H9 (cell line): Measurements from ENCODE around the gene CCR9. TPM values are rescaled to one million over a fixed set of nuclear protein-coding genes. Genes with fewer than 3 reads are reported as not detected.
A peak's percentile ranks its signal among the peaks of the same experiment; 100 is the strongest.

Source experiments
- DNase-seq: peaks from one replicate; pipeline ENCODE4 v3.0.0-alpha.2; 2017
- H2AFZ ChIP-seq: one replicate; pipeline ENCODE4 v1.6.1; 2013; ENCODE audit warnings: mild to moderate bottlenecking, low read length, control low read depth, moderate library complexity
- H2AK5ac ChIP-seq: 2 replicates; pipeline ENCODE4 v1.6.1; 2013; ENCODE audit warnings: low read length, control low read depth, mixed read lengths; ENCODE audit not compliant: insufficient read length
- H2BK120ac ChIP-seq: one replicate; pipeline ENCODE4 v1.6.1; 2013; ENCODE audit warnings: low read depth, mild to moderate bottlenecking, low read length, control low read depth, inconsistent platforms; ENCODE audit not compliant: poor library complexity, severe bottlenecking
- H2BK12ac ChIP-seq: 2 replicates; pipeline ENCODE4 v1.6.1; 2013; ENCODE audit warnings: low read length, control low read depth, mixed read lengths, low read depth; ENCODE audit not compliant: insufficient read length
- H2BK15ac ChIP-seq: 2 replicates; pipeline ENCODE4 v1.6.1; 2013; ENCODE audit warnings: low read depth, low read length, control low read depth
- H2BK20ac ChIP-seq: one replicate; pipeline ENCODE4 v1.6.1; 2013; ENCODE audit warnings: low read depth, mild to moderate bottlenecking, low read length, control low read depth, inconsistent platforms; ENCODE audit not compliant: poor library complexity, severe bottlenecking
- H2BK5ac ChIP-seq: 2 replicates; pipeline ENCODE4 v1.6.1; 2013; ENCODE audit warnings: low read length, control low read depth, mixed read lengths; ENCODE audit not compliant: insufficient read length
- H3K14ac ChIP-seq: 2 replicates; pipeline ENCODE4 v1.6.1; 2013; ENCODE audit warnings: low read length, control low read depth; ENCODE audit not compliant: insufficient read depth
- H3K18ac ChIP-seq: 2 replicates; pipeline ENCODE4 v1.6.1; 2013; ENCODE audit warnings: low read depth, mild to moderate bottlenecking, mixed read lengths, low read length, control low read depth; ENCODE audit not compliant: insufficient read length
- H3K23ac ChIP-seq: 2 replicates; pipeline ENCODE4 v1.6.1; 2013; ENCODE audit warnings: low read length, control low read depth, mixed read lengths, low read depth; ENCODE audit not compliant: insufficient read length
- H3K23me2 ChIP-seq: 2 replicates; pipeline ENCODE4 v1.6.1; 2013; ENCODE audit warnings: low read depth, mild to moderate bottlenecking, mixed read lengths, low read length, control low read depth; ENCODE audit not compliant: insufficient read length, poor library complexity, severe bottlenecking
- H3K27ac ChIP-seq: 2 replicates; pipeline ENCODE4 v1.5.1; 2013; ENCODE audit warnings: low read length, control low read depth, mixed read lengths, low read depth; ENCODE audit not compliant: insufficient read length
- H3K27me3 ChIP-seq: 2 replicates; pipeline ENCODE4 v1.6.1; 2013; ENCODE audit warnings: low read length, control low read depth, inconsistent platforms; ENCODE audit not compliant: insufficient read depth
- H3K4ac ChIP-seq: 2 replicates; pipeline ENCODE4 v1.6.1; 2013; ENCODE audit warnings: low read depth, mild to moderate bottlenecking, control low read depth, inconsistent platforms, low read length, moderate library complexity
- H3K4me1 ChIP-seq: 2 replicates; pipeline ENCODE4 v1.6.1; 2013; ENCODE audit warnings: low read length, control low read depth, inconsistent platforms; ENCODE audit not compliant: insufficient read depth
- H3K4me2 ChIP-seq: 2 replicates; pipeline ENCODE4 v1.6.1; 2013; ENCODE audit warnings: low read length, control low read depth, mixed read lengths; ENCODE audit not compliant: insufficient read length, insufficient read depth
- H3K56ac ChIP-seq: 2 replicates; pipeline ENCODE4 v1.6.1; 2013; ENCODE audit warnings: low read depth, mild to moderate bottlenecking, mixed read lengths, low read length, control low read depth; ENCODE audit not compliant: insufficient read length
- H3K79me1 ChIP-seq: 2 replicates; pipeline ENCODE4 v1.6.1; 2013; ENCODE audit warnings: low read depth, mild to moderate bottlenecking, moderate library complexity, low read length, control low read depth, inconsistent platforms; ENCODE audit not compliant: insufficient read depth, poor library complexity, severe bottlenecking
- H3K79me2 ChIP-seq: 2 replicates; pipeline ENCODE4 v1.6.1; 2013; ENCODE audit warnings: low read length, control low read depth, inconsistent platforms; ENCODE audit not compliant: insufficient read depth
- H3K9ac ChIP-seq: 2 replicates; pipeline ENCODE4 v1.6.1; 2013; ENCODE audit warnings: low read length, control low read depth, mixed read lengths; ENCODE audit not compliant: insufficient read length; ENCODE audit errors: extremely low read depth
- H3K9me3 ChIP-seq: one replicate; pipeline ENCODE4 v1.6.1; 2013; ENCODE audit warnings: low read depth, low read length, inconsistent platforms; ENCODE audit not compliant: control insufficient read depth
- H3T11ph ChIP-seq: one replicate; pipeline ENCODE4 v1.6.1; 2013; ENCODE audit warnings: mild to moderate bottlenecking, low read length, control low read depth, inconsistent platforms
- H4K20me1 ChIP-seq: one replicate; pipeline ENCODE4 v1.6.1; 2013; ENCODE audit not compliant: control insufficient read depth, insufficient read length, insufficient read depth
- H4K5ac ChIP-seq: 2 replicates; pipeline ENCODE4 v1.6.1; 2013; ENCODE audit warnings: low read depth, mild to moderate bottlenecking, mixed read lengths, low read length, control low read depth; ENCODE audit not compliant: insufficient read length
- H4K8ac ChIP-seq: replicated peaks from 2 replicates; pipeline ENCODE4 v1.6.1; 2013; ENCODE audit warnings: low read length, control low read depth, mixed read lengths, low read depth; ENCODE audit not compliant: insufficient read length
- H4K91ac ChIP-seq: 2 replicates; pipeline ENCODE4 v1.6.1; 2013; ENCODE audit warnings: low read depth, mild to moderate bottlenecking, moderate library complexity, mixed read lengths, low read length, control low read depth; ENCODE audit not compliant: insufficient read length
- H3K27ac Mint-ChIP-seq, 3 experiments: 2 replicates in 2 of 3; 3 replicates in 1 of 3; pipeline ENCODE4 v1.8.0; 2020 to 2021; ENCODE audit warnings: mixed read lengths in 3 of 3, mild to moderate bottlenecking in 1 of 3, moderate library complexity in 1 of 3
- H3K27me3 Mint-ChIP-seq: 2 replicates; pipeline ENCODE4 v1.8.0; 2021; ENCODE audit warnings: low read depth, mild to moderate bottlenecking, moderate library complexity, mixed read lengths
- H3K36me3 Mint-ChIP-seq, 3 experiments: 2 replicates in 2 of 3; 3 replicates in 1 of 3; pipeline ENCODE4 v1.8.0; 2020 to 2021; ENCODE audit warnings: low read depth in 3 of 3, mixed read lengths in 3 of 3; ENCODE audit not compliant: insufficient read depth in 1 of 3
- H3K4me1 Mint-ChIP-seq, 2 experiments: 2 replicates each; pipeline ENCODE4 v1.8.0; 2020; ENCODE audit warnings: mixed read lengths in 2 of 2
- H3K4me3 Mint-ChIP-seq, 2 experiments: 2 replicates in 1 of 2; 3 replicates in 1 of 2; pipeline ENCODE4 v1.8.0; 2020 to 2021; ENCODE audit warnings: mild to moderate bottlenecking in 2 of 2, mixed read lengths in 2 of 2, moderate library complexity in 1 of 2
- H3K9me3 Mint-ChIP-seq, 2 experiments: 2 replicates in 1 of 2; 3 replicates in 1 of 2; pipeline ENCODE4 v1.8.0; 2020; ENCODE audit warnings: mild to moderate bottlenecking in 2 of 2, mixed read lengths in 2 of 2, moderate library complexity in 1 of 2
- WGBS: extraction: QIAGEN DNeasy Blood & Tissue Kit; methylation state at CpG from one replicate; pipeline ENCODE4 v1.1.7; 2013; ENCODE audit warnings: missing lambda C conversion rate, low lambda C conversion rate, mixed read lengths; ENCODE audit not compliant: insufficient read length; ENCODE audit errors: extremely low coverage; 5-methylcytosine and 5-hydroxymethylcytosine counted together
- total RNA-seq: library from RNA; stranded (reverse); gene quantifications from 2 replicates; pipeline ENCODE4 v1.2.1, GENCODE V29; 2021
- TF ChIP-seq, protein P1 (sequence below): fragments of 200-600 bp; sonication (generic); conservative IDR thresholded peaks from 3 replicates; pipeline ENCODE4 v1.8.0; 2021; ENCODE audit warnings: antibody characterized with exemption, mild to moderate bottlenecking

The CCR9 gene
- total RNA-seq, 1 experiment from 2014 or later, result not detected

DNA sequence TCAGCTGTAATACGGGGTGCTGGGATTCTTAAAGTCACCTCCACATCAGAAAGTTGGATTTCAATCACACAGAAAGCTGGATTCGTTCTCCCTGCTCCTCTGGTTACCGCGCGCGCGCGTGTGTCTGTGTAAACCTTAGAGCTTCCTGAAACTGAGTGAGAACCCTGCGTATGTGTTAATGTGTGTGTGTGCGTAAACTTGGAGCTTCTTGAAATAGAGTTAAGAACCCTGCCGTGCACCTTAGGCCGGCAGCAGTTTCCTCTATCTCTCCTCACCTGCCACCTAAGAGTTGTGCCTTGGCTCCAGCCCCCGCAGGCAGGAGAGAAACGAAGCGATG lies 45.0 kb upstream of the CCR9 start:
- peaks cover 11% of the 10 kb centered on the region for H3K23me2 ChIP-seq
- no peak overlapping the region for H2BK120ac ChIP-seq
- TF ChIP-seq, protein P1, sequence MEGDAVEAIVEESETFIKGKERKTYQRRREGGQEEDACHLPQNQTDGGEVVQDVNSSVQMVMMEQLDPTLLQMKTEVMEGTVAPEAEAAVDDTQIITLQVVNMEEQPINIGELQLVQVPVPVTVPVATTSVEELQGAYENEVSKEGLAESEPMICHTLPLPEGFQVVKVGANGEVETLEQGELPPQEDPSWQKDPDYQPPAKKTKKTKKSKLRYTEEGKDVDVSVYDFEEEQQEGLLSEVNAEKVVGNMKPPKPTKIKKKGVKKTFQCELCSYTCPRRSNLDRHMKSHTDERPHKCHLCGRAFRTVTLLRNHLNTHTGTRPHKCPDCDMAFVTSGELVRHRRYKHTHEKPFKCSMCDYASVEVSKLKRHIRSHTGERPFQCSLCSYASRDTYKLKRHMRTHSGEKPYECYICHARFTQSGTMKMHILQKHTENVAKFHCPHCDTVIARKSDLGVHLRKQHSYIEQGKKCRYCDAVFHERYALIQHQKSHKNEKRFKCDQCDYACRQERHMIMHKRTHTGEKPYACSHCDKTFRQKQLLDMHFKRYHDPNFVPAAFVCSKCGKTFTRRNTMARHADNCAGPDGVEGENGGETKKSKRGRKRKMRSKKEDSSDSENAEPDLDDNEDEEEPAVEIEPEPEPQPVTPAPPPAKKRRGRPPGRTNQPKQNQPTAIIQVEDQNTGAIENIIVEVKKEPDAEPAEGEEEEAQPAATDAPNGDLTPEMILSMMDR, result no peak
- peak overlapping the region; percentile 90 for H3K4me2 ChIP-seq
- no peak overlapping the region for H3K4ac ChIP-seq
- H3K14ac ChIP-seq, result peak overlapping the region; percentile 59
- H3K23ac ChIP-seq, result no peak overlapping the region
- Mint-ChIP-seq H3K4me1 (peaks cover 3 to 5% of the 10 kb centered on the region in 2 experiments; a peak in 3 of 4 replicates), H3K4me3 (peak overlapping the region; percentile 85 to 89), H3K36me3 (no peaks in the 10 kb centered on the region), H3K27ac (peak overlapping the region in 2 of 3 experiments; percentile 76 to 93; a peak in 3 of 7 replicates), H3K9me3 (no peaks in the 10 kb centered on the region), H3K27me3 (peaks cover 37% of the 10 kb centered on the region)
- H3K79me2 ChIP-seq, result no peaks in the 10 kb centered on the region
- H2BK5ac ChIP-seq, result no peak overlapping the region
- H2BK15ac ChIP-seq, result no peak overlapping the region; the same call in 1 of the 2 replicates
- H4K20me1 ChIP-seq, result no peaks in the 10 kb centered on the region
- no peak overlapping the region for H2BK12ac ChIP-seq
- no peak overlapping the region for H2AK5ac ChIP-seq
- H3K4me1 ChIP-seq, result no peaks in the 10 kb centered on the region
- H2BK20ac ChIP-seq, result no peak overlapping the region
- no peak overlapping the region for H3K27ac ChIP-seq
- H4K91ac ChIP-seq, result no peak overlapping the region
- no peaks in the 10 kb centered on the region for H3K9me3 ChIP-seq
- H3K9ac ChIP-seq, result peak overlapping the region; percentile 44
- no peak overlapping the region for H4K5ac ChIP-seq
- H3K27me3 ChIP-seq, result peaks cover 6% of the 10 kb centered on the region; the same call in 1 of the 2 replicates
- WGBS, result no CpG with 5 or more reads among the region's 15 CpGs
- H4K8ac ChIP-seq, result no peak overlapping the region
- H3K56ac ChIP-seq, result no peak overlapping the region
- H2AFZ ChIP-seq, result no peak overlapping the region
- peak overlapping the region; percentile 78 for H3K18ac ChIP-seq
- peak; percentile 27 for DNase-seq
- no peak overlapping the region for H3T11ph ChIP-seq
- H3K79me1 ChIP-seq, result no peaks in the 10 kb centered on the region
